ENCODE results near the gene RFX6.

DNA sequence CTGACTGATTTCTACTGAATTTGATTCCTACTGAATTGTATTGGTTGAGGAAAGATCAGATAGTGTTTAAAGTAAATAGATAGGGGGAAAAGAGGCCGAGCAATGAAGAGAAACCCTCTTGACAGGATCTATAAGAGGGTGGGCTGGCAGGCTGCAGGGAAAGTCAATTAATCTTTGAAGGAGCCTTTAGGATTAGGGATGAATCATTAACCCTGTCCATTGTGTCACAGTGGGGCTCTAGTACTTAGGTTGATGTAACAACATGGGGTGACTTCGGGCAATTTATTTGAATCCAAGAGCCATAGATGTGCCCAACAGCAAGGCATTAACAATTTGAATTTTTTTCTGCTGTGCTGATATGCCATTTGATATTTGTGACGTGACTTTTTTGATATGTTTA is 7.5 kb downstream of the RFX6 start:
- TF ChIP-seq, protein P1, sequence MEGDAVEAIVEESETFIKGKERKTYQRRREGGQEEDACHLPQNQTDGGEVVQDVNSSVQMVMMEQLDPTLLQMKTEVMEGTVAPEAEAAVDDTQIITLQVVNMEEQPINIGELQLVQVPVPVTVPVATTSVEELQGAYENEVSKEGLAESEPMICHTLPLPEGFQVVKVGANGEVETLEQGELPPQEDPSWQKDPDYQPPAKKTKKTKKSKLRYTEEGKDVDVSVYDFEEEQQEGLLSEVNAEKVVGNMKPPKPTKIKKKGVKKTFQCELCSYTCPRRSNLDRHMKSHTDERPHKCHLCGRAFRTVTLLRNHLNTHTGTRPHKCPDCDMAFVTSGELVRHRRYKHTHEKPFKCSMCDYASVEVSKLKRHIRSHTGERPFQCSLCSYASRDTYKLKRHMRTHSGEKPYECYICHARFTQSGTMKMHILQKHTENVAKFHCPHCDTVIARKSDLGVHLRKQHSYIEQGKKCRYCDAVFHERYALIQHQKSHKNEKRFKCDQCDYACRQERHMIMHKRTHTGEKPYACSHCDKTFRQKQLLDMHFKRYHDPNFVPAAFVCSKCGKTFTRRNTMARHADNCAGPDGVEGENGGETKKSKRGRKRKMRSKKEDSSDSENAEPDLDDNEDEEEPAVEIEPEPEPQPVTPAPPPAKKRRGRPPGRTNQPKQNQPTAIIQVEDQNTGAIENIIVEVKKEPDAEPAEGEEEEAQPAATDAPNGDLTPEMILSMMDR (IDR thresholded peaks at IDR 0.05; ENCODE audit: insufficient read depth, low read length), result no peak
- TF ChIP-seq POLR2AphosphoS5 (IDR thresholded peaks at IDR 0.05; ENCODE audit: low read depth) (no peak), SPI1 (IDR thresholded peaks at IDR 0.05; ENCODE audit: borderline replicate concordance, low read depth) (no peak)
- TF ChIP-seq, protein P2, sequence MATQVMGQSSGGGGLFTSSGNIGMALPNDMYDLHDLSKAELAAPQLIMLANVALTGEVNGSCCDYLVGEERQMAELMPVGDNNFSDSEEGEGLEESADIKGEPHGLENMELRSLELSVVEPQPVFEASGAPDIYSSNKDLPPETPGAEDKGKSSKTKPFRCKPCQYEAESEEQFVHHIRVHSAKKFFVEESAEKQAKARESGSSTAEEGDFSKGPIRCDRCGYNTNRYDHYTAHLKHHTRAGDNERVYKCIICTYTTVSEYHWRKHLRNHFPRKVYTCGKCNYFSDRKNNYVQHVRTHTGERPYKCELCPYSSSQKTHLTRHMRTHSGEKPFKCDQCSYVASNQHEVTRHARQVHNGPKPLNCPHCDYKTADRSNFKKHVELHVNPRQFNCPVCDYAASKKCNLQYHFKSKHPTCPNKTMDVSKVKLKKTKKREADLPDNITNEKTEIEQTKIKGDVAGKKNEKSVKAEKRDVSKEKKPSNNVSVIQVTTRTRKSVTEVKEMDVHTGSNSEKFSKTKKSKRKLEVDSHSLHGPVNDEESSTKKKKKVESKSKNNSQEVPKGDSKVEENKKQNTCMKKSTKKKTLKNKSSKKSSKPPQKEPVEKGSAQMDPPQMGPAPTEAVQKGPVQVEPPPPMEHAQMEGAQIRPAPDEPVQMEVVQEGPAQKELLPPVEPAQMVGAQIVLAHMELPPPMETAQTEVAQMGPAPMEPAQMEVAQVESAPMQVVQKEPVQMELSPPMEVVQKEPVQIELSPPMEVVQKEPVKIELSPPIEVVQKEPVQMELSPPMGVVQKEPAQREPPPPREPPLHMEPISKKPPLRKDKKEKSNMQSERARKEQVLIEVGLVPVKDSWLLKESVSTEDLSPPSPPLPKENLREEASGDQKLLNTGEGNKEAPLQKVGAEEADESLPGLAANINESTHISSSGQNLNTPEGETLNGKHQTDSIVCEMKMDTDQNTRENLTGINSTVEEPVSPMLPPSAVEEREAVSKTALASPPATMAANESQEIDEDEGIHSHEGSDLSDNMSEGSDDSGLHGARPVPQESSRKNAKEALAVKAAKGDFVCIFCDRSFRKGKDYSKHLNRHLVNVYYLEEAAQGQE (IDR thresholded peaks at IDR 0.05; ENCODE audit: insufficient replicate concordance, low read depth), result no peak
